SK-N-SH (cell line): ENCODE measurements around the gene UBAC2.

Experiments used
- CTCF ChIP-seq: fragments of 200-600 bp; sonication (generic); IDR thresholded peaks from 2 replicates; pipeline ENCODE4 v1.6.1; 2017; ENCODE audit warnings: antibody characterized with exemption, mild to moderate bottlenecking, moderate library complexity
- ELF1 ChIP-seq: IDR thresholded peaks from 2 replicates; pipeline ENCODE4 v1.4.0; 2012
- EP300 ChIP-seq, 2 experiments: IDR thresholded peaks; 2 replicates each; pipeline versions ENCODE4 v1.4.0 to v1.6.1; 2012; ENCODE audit warnings: borderline replicate concordance in 1 of 2, low read depth in 1 of 2, low read length in 1 of 2
- EZH2phosphoT487 ChIP-seq: fragments of 200-600 bp; sonication (generic); IDR thresholded peaks from 2 replicates; pipeline ENCODE4 v1.6.1; 2017; ENCODE audit warnings: low read depth, mixed run types, mild to moderate bottlenecking, antibody characterized with exemption, moderate library complexity, borderline replicate concordance
- MAX ChIP-seq: IDR thresholded peaks from 2 replicates; pipeline ENCODE4 v1.4.0; 2012; ENCODE audit warnings: low read depth
- NRF1 ChIP-seq: IDR thresholded peaks from 2 replicates; pipeline ENCODE4 v1.6.1; 2012; ENCODE audit warnings: low read depth, mild to moderate bottlenecking, low read length
- POLR2AphosphoS5 ChIP-seq: IDR thresholded peaks from 2 replicates; pipeline ENCODE4 v1.6.1; 2012; ENCODE audit warnings: low read depth, low read length
- RAD21 ChIP-seq: IDR thresholded peaks from 2 replicates; pipeline ENCODE4 v1.6.1; 2012; ENCODE audit warnings: mild to moderate bottlenecking, low read length
- REST ChIP-seq: IDR thresholded peaks from 2 replicates; pipeline ENCODE4 v1.6.1; 2012; ENCODE audit warnings: mild to moderate bottlenecking, low read depth, low read length, moderate library complexity
- RFX5 ChIP-seq: IDR thresholded peaks from 2 replicates; pipeline ENCODE4 v1.6.1; 2012; ENCODE audit warnings: mild to moderate bottlenecking, improper control_type of control experiment, low read length
- SIN3A ChIP-seq: IDR thresholded peaks from 2 replicates; pipeline ENCODE4 v1.6.1; 2012; ENCODE audit warnings: low read depth, mild to moderate bottlenecking, low read length, moderate library complexity, borderline replicate concordance
- TAF1 ChIP-seq: IDR thresholded peaks from 2 replicates; pipeline ENCODE4 v1.6.1; 2012; ENCODE audit warnings: low read depth, mild to moderate bottlenecking, low read length, moderate library complexity, borderline replicate concordance
- USF2 ChIP-seq: fragments of 150-350 bp; IDR thresholded peaks from 2 replicates; pipeline ENCODE4 v1.6.1; 2017; ENCODE audit warnings: antibody characterized with exemption, low read length, low read depth, borderline replicate concordance
- ZBTB33 ChIP-seq: IDR thresholded peaks from 2 replicates; pipeline ENCODE4 v1.4.0; 2012; ENCODE audit warnings: low read depth, borderline replicate concordance

- TF ChIP-seq RAD21 (no peak), CTCF (no peak), MAX (no peak), EP300 (IDR thresholded peaks at IDR 0.05; ENCODE audit: borderline replicate concordance in 1 of 2, low read depth in 1 of 2, low read length in 1 of 2) (no peak), NRF1 (no peak), ELF1 (no peak), EZH2phosphoT487 (no peak), TAF1 (no peak), REST (no peak), POLR2AphosphoS5 (no peak), ZBTB33 (no peak), SIN3A (no peak), RFX5 (no peak), USF2 (no peak)
Measured at GRCh38 chr13:99231721-99232120, 31.1 kb downstream of the UBAC2 start.
